ENCODE results near the gene CD7.
A peak's percentile ranks its signal among the peaks of the same experiment; 100 is the strongest.

Gene CD7

DNA sequence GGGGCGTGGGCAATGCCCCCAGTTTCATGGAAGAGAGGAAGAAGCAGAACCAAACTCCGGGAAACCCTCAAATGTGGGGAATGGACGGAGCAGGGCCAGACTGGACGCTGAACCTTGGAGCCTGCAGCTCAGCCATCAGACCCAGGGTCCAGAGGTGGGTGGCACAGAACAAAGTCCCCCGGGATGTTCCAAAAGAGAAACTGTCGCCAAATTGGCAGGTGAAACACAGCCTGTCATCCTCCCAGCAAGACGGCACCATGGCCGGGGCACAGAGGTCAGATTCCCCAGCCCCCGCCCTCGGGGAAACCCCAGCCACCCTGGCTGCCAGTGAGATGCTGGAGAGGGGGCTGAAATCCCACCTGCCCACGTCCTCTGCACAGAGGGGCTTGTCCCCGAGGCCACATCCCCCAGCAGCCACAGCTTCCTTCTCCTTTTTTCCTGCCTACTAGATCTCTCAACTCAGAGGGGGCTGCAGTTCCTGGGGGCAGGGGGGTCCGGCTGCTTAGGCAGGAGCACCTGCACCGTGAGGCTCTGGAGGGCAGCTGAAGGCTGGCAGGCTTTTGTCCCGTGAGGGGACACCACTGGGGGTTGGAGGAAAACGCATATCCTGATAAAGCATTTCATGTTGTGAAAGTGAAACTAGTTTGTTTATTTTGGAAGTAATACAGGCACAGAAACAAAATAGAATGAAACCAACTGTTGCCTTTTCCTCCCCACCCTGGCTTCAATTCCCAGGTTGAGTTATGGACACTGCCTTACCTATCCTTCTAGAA, 17.4 kb upstream of the CD7 start (continued):
- TF ChIP-seq, protein P1, sequence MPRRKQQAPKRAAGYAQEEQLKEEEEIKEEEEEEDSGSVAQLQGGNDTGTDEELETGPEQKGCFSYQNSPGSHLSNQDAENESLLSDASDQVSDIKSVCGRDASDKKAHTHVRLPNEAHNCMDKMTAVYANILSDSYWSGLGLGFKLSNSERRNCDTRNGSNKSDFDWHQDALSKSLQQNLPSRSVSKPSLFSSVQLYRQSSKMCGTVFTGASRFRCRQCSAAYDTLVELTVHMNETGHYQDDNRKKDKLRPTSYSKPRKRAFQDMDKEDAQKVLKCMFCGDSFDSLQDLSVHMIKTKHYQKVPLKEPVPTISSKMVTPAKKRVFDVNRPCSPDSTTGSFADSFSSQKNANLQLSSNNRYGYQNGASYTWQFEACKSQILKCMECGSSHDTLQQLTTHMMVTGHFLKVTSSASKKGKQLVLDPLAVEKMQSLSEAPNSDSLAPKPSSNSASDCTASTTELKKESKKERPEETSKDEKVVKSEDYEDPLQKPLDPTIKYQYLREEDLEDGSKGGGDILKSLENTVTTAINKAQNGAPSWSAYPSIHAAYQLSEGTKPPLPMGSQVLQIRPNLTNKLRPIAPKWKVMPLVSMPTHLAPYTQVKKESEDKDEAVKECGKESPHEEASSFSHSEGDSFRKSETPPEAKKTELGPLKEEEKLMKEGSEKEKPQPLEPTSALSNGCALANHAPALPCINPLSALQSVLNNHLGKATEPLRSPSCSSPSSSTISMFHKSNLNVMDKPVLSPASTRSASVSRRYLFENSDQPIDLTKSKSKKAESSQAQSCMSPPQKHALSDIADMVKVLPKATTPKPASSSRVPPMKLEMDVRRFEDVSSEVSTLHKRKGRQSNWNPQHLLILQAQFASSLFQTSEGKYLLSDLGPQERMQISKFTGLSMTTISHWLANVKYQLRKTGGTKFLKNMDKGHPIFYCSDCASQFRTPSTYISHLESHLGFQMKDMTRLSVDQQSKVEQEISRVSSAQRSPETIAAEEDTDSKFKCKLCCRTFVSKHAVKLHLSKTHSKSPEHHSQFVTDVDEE (CRISPR knock-in tag; IDR thresholded peaks at IDR 0.05) = no peak
- TF ChIP-seq ZNF8 (CRISPR knock-in tag; IDR thresholded peaks at IDR 0.05) = no peak
- TF ChIP-seq ZFP30 (CRISPR knock-in tag; IDR thresholded peaks at IDR 0.05) = no peak
- TF ChIP-seq RARB (CRISPR knock-in tag; IDR thresholded peaks at IDR 0.05) = no peak
- no peak for TF ChIP-seq ISL1 (CRISPR knock-in tag; IDR thresholded peaks at IDR 0.05)
- TF ChIP-seq SNAI2 (CRISPR knock-in tag; IDR thresholded peaks at IDR 0.05) = no peak
- TF ChIP-seq CSDC2 (CRISPR knock-in tag; IDR thresholded peaks at IDR 0.05) = no peak
- TF ChIP-seq, protein P2, sequence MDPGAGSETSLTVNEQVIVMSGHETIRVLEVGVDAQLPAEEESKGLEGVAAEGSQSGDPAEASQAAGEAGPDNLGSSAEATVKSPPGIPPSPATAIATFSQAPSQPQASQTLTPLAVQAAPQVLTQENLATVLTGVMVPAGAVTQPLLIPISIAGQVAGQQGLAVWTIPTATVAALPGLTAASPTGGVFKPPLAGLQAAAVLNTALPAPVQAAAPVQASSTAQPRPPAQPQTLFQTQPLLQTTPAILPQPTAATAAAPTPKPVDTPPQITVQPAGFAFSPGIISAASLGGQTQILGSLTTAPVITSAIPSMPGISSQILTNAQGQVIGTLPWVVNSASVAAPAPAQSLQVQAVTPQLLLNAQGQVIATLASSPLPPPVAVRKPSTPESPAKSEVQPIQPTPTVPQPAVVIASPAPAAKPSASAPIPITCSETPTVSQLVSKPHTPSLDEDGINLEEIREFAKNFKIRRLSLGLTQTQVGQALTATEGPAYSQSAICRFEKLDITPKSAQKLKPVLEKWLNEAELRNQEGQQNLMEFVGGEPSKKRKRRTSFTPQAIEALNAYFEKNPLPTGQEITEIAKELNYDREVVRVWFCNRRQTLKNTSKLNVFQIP (CRISPR knock-in tag; IDR thresholded peaks at IDR 0.05; ENCODE audit: borderline replicate concordance, low read depth) = no peak
- TF ChIP-seq ESRRG (CRISPR knock-in tag; IDR thresholded peaks at IDR 0.05) = no peak
- TF ChIP-seq BACH2 (CRISPR knock-in tag; IDR thresholded peaks at IDR 0.05; ENCODE audit: borderline replicate concordance) = no peak
- TF ChIP-seq GLIS3 (CRISPR knock-in tag; IDR thresholded peaks at IDR 0.05) = no peak

DNA sequence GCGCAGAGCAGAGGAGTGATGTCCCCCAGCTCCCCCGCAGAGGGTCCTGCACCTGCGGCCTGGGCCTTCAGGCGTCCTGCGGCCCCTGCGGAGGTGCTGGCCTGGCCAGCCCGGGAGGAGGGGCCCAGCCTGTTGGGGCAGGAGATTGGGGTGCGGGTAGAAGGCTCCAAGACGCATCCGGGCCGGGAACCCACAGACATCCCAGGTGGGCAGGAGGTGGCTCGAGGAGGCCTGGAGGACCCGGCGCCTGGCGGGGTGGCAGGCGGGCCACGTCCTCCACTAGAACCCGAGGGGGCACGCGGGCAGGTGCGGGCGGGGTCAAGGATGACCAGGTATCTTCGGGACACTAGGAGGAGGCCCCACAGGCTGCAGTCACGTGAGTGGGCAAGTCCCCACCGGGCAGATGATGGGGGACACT, 16.8 kb upstream of the CD7 start:
- no peak for TF ChIP-seq ESRRG (CRISPR knock-in tag; IDR thresholded peaks at IDR 0.05)
- TF ChIP-seq SNAI2 (CRISPR knock-in tag; IDR thresholded peaks at IDR 0.05) = no peak
- TF ChIP-seq ZFP3 (CRISPR knock-in tag; IDR thresholded peaks at IDR 0.05) = no peak
- TF ChIP-seq OSR1 (CRISPR knock-in tag; IDR thresholded peaks at IDR 0.05) = no peak
- TF ChIP-seq TOX (CRISPR knock-in tag; IDR thresholded peaks at IDR 0.05; ENCODE audit: borderline replicate concordance) = no peak
- no peak for TF ChIP-seq CSDC2 (CRISPR knock-in tag; IDR thresholded peaks at IDR 0.05)
- TF ChIP-seq, protein P2 (CRISPR knock-in tag; IDR thresholded peaks at IDR 0.05; ENCODE audit: borderline replicate concordance, low read depth) = no peak
- TF ChIP-seq, protein P3, sequence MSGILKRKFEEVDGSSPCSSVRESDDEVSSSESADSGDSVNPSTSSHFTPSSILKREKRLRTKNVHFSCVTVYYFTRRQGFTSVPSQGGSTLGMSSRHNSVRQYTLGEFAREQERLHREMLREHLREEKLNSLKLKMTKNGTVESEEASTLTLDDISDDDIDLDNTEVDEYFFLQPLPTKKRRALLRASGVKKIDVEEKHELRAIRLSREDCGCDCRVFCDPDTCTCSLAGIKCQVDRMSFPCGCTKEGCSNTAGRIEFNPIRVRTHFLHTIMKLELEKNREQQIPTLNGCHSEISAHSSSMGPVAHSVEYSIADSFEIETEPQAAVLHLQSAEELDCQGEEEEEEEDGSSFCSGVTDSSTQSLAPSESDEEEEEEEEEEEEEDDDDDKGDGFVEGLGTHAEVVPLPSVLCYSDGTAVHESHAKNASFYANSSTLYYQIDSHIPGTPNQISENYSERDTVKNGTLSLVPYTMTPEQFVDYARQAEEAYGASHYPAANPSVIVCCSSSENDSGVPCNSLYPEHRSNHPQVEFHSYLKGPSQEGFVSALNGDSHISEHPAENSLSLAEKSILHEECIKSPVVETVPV (CRISPR knock-in tag; IDR thresholded peaks at IDR 0.05) = no peak
- TF ChIP-seq BACH2 (CRISPR knock-in tag; IDR thresholded peaks at IDR 0.05; ENCODE audit: borderline replicate concordance) = no peak
- no peak for ATAC-seq

DNA sequence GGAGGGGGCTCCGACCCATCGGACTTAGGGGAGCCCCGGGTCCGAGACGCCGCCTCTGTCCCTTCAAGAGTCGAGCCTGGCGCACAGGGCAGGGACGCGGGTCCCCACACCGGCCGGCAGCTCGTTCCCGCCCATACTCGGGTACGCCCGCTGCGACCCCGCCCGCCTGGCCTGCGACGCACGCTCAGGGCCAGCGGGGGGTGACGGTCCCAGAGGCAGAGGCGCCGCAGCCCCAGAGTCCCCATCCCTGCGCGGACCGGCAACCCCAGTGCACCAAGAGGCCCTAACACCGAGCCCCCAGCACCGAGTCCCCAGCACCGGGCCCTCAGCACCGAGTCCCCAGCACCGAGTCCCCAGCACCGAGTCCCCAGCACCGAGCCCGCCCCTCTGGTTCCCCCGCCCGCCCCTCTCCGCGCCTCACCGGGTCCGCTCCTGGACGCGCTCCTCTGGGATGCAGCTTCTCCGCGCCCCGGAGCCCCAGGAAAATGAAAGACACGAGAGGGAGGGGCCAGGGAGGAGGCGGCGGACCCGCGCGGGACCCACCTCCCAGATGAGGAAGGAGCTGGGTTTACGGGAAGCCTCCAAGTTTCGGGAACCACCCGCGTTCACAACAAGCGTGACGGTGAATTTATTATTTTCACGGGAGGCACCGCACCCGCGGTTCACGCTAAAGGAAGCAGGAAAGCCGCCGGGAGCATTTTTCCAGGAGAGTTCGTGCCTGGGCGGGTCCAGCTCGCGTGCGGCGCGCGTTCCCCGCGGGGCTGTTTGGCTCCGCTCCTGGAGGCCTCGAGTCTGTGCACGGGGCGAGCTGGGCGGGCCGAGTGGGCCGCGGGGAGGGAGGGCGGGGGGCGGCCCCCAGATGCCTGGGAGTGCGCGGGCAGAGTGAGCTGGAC, 16.1 kb upstream of the CD7 start, which contains the start of gene SECTM1:
Gene SECTM1, minus strand, starts transcription at position 488 of the 893 bp plus-strand sequence. CDS start 6,526 bp downstream, outside the sequence.
- ATAC-seq = peak; percentile 3
- TF ChIP-seq ZFP3 (CRISPR knock-in tag; IDR thresholded peaks at IDR 0.05) (no peak), ARNTL (CRISPR knock-in tag; IDR thresholded peaks at IDR 0.05; ENCODE audit: borderline replicate concordance, low read depth) (no peak), BACH2 (CRISPR knock-in tag; IDR thresholded peaks at IDR 0.05; ENCODE audit: borderline replicate concordance) (no peak), SNAI2 (CRISPR knock-in tag; IDR thresholded peaks at IDR 0.05) (no peak), ZNF70 (CRISPR knock-in tag; IDR thresholded peaks at IDR 0.05) (no peak), ISL1 (CRISPR knock-in tag; IDR thresholded peaks at IDR 0.05) (no peak), RARB (CRISPR knock-in tag; IDR thresholded peaks at IDR 0.05) (no peak), TOX (CRISPR knock-in tag; IDR thresholded peaks at IDR 0.05; ENCODE audit: borderline replicate concordance) (no peak), GLIS3 (CRISPR knock-in tag; IDR thresholded peaks at IDR 0.05) (no peak), ZNF565 (CRISPR knock-in tag; conservative IDR thresholded peaks at IDR 0.05; ENCODE audit: low read depth) (no peak), OSR1 (CRISPR knock-in tag; IDR thresholded peaks at IDR 0.05) (no peak), ZFP30 (CRISPR knock-in tag; IDR thresholded peaks at IDR 0.05) (no peak), ZNF8 (CRISPR knock-in tag; IDR thresholded peaks at IDR 0.05) (no peak)
- TF ChIP-seq, protein P3 (CRISPR knock-in tag; IDR thresholded peaks at IDR 0.05) = no peak
- TF ChIP-seq, protein P4, sequence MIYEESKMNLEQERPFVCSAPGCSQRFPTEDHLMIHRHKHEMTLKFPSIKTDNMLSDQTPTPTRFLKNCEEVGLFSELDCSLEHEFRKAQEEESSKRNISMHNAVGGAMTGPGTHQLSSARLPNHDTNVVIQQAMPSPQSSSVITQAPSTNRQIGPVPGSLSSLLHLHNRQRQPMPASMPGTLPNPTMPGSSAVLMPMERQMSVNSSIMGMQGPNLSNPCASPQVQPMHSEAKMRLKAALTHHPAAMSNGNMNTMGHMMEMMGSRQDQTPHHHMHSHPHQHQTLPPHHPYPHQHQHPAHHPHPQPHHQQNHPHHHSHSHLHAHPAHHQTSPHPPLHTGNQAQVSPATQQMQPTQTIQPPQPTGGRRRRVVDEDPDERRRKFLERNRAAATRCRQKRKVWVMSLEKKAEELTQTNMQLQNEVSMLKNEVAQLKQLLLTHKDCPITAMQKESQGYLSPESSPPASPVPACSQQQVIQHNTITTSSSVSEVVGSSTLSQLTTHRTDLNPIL (CRISPR knock-in tag; IDR thresholded peaks at IDR 0.05; ENCODE audit: low read depth) = no peak
